Measurements from ENCODE around the gene SMIM38.

GRCh38 chr11:69193629-69194028, 37.9 kb downstream of the SMIM38 start:
- TF ChIP-seq CTCF (IDR thresholded peaks at IDR 0.05) (no peak), POLR2A (IDR thresholded peaks at IDR 0.05) (no peak)
